Skin of body (tissue), 2 donors: ENCODE results near the gene COQ4. TPM values are rescaled to one million over a fixed set of nuclear protein-coding genes. Genes with fewer than 3 reads are reported as not detected.
A peak's percentile ranks its signal among the peaks of the same experiment; 100 is the strongest.

ENCODE experiments used
- DNase-seq: peaks from one replicate; lab custom pipeline; 2025; lab: John Stamatoyannopoulos, UW
- total RNA-seq: library from RNA; depleted of rRNA; stranded (reverse); fragments of >200 nt; gene quantifications from one replicate; pipeline ENCODE4 v1.2.3, GENCODE V29; 2014

Gene COQ4
- total RNA-seq, 1 donor from 2014 or later: 18.2 TPM

DNA sequence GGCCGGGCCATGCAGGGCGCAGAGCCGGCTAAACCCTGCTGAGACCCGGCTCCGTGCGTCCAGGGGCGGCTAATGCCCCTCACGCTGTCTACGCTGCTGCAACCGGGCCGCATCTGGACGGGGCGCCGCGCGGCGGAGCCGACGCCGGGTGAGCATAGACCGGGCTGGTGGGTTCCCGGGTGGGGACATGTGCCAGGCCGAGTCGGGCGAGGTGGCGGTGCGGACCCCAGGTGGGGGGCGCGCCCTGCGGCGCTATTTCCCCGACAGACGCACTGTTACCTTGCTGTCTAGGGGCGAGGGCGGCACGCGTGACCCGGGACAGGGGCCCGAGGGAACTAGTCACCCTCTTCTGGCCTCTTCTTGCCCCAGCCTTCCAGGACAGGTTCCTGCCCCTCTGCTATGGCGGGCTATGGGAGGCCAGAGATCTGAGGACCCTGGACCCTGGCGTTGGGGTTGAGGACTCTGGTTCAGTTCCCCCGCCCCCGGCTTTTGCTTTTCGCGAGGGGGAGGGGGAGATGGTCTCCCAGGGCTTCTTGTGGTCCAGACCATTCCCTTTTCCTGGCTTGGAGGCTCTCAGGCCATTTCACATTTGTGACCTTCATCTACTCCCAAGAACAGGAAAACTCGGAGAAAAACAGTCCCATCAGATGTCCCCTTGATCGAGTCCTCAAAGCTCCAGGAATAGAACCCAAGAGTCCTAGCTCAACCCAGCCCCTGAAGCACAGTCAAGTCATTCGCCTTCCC, 18.2 kb downstream of the COQ4 start:
- DNase-seq: no peak

DNA sequence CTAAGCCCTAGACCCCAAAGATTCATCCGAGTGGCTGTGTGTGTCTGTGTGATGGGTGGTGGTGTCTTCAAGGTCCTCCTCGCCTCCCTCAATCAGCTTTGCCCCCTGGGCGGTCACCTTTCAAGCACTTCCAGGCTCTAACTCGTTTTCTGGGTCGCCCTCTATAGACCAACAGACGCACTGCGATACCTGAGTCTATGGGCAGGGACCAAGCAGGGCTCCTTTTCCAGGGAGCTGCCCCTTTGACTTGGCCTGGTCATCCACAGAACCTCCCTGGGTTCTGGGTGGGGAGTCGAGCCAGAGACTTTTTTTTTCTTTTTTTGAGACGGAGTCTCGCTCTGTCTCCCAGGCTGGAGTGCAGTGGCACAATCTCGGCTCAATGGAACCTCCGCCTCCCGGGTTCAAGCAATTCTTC, 18.8 kb downstream of the COQ4 start:
- DNase-seq: peak; percentile 13

DNA sequence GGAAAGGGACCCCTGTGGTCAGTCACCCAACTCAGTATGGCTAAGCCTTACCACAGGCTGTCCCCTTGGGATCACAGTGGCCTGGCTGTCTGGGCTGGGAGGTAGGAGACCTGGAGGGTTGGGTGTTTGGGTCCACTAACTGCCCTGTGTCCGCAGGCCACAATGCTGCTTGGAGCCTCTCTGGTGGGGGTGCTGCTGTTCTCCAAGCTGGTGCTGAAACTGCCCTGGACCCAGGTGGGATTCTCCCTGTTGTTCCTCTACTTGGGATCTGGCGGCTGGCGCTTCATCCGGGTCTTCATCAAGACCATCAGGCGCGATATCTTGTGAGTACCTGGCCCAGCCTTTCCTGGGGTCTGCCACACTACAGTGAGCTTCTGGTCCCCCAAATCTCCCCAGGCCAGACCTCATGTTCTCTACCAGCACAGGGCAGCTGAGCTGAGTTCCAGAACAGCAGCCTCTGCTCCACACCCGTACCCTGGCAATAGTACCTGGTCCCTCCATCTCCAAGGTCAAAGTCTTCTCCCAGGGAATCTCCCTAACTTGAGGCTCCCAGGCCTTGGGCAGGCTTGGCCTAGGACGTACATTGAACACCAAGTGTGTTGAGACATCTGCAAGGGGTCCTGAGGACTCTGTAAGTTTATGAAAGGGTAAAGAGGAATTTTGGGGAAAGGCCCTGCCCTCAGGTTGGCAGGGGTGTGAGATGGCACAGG, 20.5 kb downstream of the COQ4 start:
- DNase-seq: no peak

- DNase-seq: no peak
Observed at GRCh38 chr9:128343855-128344254, 21.2 kb downstream of the COQ4 start.

DNA sequence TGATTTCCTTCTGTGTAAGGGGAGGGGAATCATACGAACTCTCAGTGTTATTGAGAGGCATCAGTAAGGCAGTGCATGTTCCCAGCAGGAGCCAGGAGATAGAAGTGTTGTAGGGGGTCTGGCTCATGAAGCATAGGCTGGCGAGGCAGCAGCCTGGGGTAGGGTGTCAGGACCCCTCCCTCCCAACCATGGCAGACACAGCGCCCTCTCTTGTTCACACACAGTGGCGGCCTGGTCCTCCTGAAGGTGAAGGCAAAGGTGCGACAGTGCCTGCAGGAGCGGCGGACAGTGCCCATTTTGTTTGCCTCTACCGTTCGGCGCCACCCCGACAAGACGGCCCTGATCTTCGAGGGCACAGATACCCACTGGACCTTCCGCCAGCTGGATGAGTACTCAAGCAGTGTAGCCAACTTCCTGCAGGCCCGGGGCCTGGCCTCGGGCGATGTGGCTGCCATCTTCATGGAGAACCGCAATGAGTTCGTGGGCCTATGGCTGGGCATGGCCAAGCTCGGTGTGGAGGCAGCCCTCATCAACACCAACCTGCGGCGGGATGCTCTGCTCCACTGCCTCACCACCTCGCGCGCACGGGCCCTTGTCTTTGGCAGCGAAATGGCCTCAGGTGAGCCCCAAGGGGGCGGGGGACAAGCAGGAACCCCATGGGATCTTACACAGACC, 22.4 kb downstream of the COQ4 start:
- DNase-seq: no peak

DNA sequence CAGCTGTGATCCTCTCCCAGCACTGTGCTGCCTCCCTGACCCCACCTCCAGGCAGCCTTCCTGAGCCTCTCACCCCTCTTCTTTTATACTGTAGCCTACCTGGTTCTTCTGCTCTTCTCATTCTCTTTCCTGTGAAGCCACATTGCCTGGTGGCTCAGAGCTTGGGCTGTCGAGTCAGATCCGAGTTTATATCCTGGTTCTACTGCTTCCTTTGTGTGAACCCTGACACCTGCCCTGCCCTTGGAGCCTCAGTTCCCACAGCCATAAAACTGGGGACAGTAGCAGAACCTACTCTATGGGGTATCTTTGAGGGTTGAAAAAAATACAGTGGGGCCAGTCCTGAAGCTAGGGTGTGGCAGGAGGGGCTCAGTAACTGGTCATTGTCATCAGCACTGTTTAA, 26.5 kb downstream of the COQ4 start:
- no peak for DNase-seq

DNA sequence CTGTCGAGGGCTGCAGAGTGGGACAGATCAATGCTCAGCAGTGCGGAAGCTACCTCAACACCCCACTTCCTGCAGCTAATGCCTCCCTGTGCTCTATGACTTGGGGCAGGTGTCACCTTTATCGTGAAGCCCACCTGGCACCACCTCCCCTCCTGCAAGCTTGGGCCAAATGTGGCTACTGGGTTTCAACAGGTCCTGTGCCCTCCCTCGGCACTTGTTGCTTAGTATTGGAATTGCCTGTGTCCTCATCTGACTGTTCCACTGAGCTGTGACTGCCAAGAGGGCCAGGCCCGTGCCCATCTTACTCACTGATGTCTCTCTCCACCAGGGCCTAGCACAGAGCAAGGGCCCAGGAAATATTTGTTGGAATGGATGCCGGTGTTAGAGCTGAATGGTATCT, 27.1 kb downstream of the COQ4 start:
- no peak for DNase-seq

DNA sequence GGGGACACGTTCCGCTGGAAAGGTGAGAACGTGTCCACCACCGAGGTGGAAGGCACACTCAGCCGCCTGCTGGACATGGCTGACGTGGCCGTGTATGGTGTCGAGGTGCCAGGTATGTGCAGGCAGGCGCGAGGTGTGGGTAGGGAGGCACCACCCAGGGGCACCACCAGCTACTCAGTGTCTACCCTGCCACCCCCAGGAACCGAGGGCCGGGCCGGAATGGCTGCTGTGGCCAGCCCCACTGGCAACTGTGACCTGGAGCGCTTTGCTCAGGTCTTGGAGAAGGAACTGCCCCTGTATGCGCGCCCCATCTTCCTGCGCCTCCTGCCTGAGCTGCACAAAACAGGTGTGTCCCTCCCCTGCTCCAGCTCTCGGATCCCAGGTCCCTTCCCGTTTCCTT, 32.8 kb downstream of the COQ4 start:
- DNase-seq: no peak

- no peak for DNase-seq
Observed at GRCh38 chr9:128358090-128358489, 35.5 kb downstream of the COQ4 start.

DNA sequence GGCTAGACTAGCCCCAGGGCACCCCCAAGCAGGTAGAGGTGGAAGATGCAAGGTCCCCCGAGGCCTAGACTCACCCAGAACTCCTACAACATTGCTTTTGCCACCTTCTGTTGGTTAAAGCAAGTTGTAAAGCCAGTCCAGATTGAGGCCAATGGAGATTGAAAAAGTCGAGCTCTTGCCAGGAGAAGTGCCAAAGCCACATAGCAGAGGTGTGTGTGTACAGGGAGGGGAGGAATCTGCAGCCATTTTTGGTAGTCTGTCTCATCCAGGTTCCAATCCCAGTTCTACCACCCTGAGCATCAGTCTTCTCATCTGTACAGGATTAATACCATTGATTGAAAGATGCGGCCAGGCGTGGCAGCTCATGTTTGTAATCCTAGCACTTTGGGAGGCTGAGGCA, 36.2 kb downstream of the COQ4 start:
- DNase-seq: no peak

DNA sequence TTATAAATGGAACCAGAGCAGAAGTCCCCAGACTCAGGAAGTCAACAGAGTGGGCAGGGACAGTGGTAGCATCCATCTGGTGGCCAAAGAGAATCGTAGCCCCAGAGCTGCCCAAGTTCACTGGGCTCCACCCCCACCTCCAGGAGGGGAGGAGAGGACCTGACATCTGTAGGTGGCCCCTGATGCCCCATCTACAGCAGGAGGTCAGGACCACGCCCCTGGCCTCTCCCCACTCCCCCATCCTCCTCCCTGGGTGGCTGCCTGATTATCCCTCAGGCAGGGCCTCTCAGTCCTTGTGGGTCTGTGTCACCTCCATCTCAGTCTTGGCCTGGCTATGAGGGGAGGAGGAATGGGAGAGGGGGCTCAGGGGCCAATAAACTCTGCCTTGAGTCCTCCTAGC, 38.2 kb downstream of the COQ4 start:
- DNase-seq: no peak

DNA sequence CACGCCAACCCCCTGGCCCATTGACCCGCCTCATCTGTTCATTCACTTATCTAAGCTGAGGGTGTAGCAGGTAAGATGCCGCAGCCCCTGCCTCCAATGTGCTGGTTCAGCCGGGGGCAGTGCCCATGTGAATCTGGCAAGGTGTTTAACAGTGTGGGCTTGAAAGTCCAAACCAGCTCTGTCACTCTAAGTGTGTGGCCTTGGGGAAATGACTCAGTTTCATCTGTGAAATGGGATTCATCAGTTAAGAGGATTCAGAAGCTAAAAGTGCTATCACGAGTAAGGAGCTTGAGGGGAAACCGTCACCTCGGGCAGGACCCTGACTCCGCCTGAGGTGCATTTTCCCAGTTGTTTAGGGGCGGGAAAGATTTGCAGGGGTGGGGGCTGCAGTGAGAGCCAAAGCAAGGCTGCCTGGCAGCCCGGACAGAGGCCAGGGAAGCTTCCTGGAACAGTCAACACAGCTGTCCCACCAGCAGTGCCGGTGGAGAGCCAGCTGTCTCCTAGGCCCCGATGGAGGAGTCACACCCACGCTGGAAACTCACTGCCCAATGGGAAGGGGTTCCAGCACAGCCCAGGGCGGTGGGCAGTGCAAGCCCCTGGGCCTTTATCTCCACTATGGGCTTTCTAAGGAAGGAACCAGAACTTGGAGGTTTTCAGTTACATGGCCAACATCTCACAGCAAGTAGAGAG, 38.8 kb downstream of the COQ4 start:
- DNase-seq: no peak

GRCh38 chr9:128361986-128362646, 39.5 kb downstream of the COQ4 start:
- DNase-seq: peak; percentile 84

- no peak for DNase-seq
Observed at GRCh38 chr9:128362774-128363173, 40.1 kb downstream of the COQ4 start.

DNA sequence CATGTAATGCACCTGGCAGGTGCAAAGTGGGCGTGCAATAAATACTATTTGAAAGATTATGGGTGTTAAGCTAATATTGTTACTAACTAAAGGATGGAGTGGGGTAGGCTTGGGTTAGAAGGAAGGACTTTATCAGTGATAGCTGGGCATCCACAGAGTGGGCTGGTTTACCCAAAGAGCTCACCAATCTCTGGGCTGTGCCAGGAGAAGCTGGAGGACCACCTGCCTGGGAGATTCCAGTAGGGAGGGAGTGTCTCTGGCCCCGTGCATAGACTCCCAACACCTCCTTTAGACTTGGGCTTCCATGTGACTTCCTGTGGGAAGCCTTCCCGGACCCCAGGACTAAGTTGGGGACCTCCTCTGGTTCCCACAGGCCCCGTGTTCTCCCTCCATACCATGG, 42.9 kb downstream of the COQ4 start:
- no peak for DNase-seq

- no peak for DNase-seq
Observed at GRCh38 chr9:128369024-128369706, 46.5 kb downstream of the COQ4 start.

- no peak for DNase-seq
Observed at GRCh38 chr9:128370367-128370751, 47.7 kb downstream of the COQ4 start.

- DNase-seq: peak; percentile 96
Observed at GRCh38 chr9:128370752-128371629, 48.4 kb downstream of the COQ4 start, which contains the start of gene URM1. Gene URM1, plus strand, starts transcription at chr9:128371374. Its CDS starts 7 bp downstream, at chr9:128371381.

DNA sequence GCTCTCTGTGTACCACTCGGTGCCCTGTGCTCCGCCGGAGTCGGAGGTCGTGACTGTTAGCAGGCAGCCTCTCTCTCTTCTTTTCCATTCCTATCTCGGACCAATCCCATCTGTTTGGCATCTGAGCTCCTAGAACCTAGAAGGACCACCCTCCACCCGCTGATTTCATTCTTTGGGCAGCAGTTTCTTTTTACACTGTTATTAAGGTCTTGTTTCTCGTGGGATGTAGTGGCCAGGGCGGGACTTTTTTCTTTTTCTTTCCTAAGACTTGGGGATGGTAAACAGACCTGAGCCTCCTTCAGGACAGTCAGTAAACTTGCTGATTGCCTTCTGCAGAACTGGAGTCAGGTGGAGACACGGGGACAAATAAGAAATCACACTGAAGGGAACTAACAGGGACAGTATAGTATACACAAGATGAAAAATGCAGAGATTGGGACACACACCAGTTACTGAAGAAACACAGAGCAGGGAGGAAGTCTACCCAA, 49.0 kb downstream of the COQ4 start:
- DNase-seq: no peak
